Heart left ventricle (tissue), 16 donors: ENCODE data around the gene CCM2L. TPM values are rescaled to one million over a fixed set of nuclear protein-coding genes. Genes with fewer than 3 reads are reported as not detected.
"Not testable (repeated sequence)": the region's sequence is repeated elsewhere in the genome, so short reads cannot be mapped to it uniquely, and the experiment has no call there.

Source experiments
- ATAC-seq, 4 donors: fragments of 200-7000 bp; cut with Tn5 transposase; one replicate each; pipeline ENCODE4 v1.9.1; 2020 to 2022; ENCODE audit warnings: moderate library complexity in 4 of 4, mild to moderate bottlenecking in 3 of 4, moderate number of reproducible peaks in 1 of 4
- DNase-seq, 5 donors: peaks; one replicate each; pipeline ENCODE4 v3.0.0-alpha.2; 2020
- H3K27ac ChIP-seq, 12 donors: fragments of 200-600 bp; sonication (generic) in 4 of 12; one replicate each; pipeline versions ENCODE4 v1.5.0 to v1.8.0; 2016 to 2022; ENCODE audit warnings: mild to moderate bottlenecking in 2 of 12
- H3K27me3 ChIP-seq, 9 donors: fragments of 200-600 bp; sonication (generic) in 2 of 9; one replicate each; pipeline versions ENCODE4 v1.5.1 to v1.8.0; 2016 to 2022; ENCODE audit warnings: mild to moderate bottlenecking in 3 of 9
- H3K36me3 ChIP-seq, 9 donors: fragments of 200-600 bp; sonication (generic) in 2 of 9; one replicate each; pipeline versions ENCODE4 v1.5.0 to v1.8.0; 2018 to 2022; ENCODE audit warnings: mild to moderate bottlenecking in 2 of 9
- H3K4me1 ChIP-seq, 12 donors: fragments of 200-600 bp; sonication (generic) in 4 of 12; one replicate each; pipeline versions ENCODE4 v1.5.0 to v1.8.0; 2016 to 2022; ENCODE audit warnings: mild to moderate bottlenecking in 3 of 12
- H3K4me3 ChIP-seq, 12 donors: fragments of 200-600 bp; sonication (generic) in 4 of 12; one replicate each; pipeline versions ENCODE4 v1.5.0 to v1.8.0; 2017 to 2022; ENCODE audit warnings: mild to moderate bottlenecking in 9 of 12, moderate library complexity in 4 of 12
- H3K9me3 ChIP-seq, 12 donors: fragments of 200-600 bp; sonication (generic) in 4 of 12; one replicate each; pipeline versions ENCODE4 v1.5.0 to v1.8.0; 2016 to 2022; ENCODE audit warnings: mild to moderate bottlenecking in 1 of 12
- POLR2A ChIP-seq, 2 donors: fragments of 450-650 bp; IDR thresholded peaks; one replicate each; pipeline ENCODE4 v1.6.1; 2017; ENCODE audit warnings: antibody characterized with exemption in 2 of 2, mild to moderate bottlenecking in 2 of 2, moderate library complexity in 2 of 2
- WGBS, 4 donors: extraction: QIAGEN DNeasy Blood & Tissue Kit in 2 of 4; methylation state at CpG; one replicate each; pipeline versions ENCODE4 v1.1.5 to v1.1.7; 2013 to 2018; 5-methylcytosine and 5-hydroxymethylcytosine counted together
- intact Hi-C, 10 donors: fragments of 100-400 bp; cut with DNase I; formaldehyde crosslinking; loops; one replicate each; pipeline versions ENCODE4 v1.11.1 to v1.14.2; 2022
- polyA plus RNA-seq, 2 donors: library from polyadenylated mRNA; stranded (reverse); fragments of 200-250 nt; gene quantifications; one replicate each; pipeline ENCODE4 v1.2.3, GENCODE V29; 2013
- total RNA-seq, 9 donors: library from RNA; depleted of rRNA in 2 of 9; stranded (reverse); fragments of >200 nt in 2 of 9; fragmentation: NEBNext Ultra II Directional in 3 of 9; extraction: Animal tissue kit (Norgen Biotek cat#: 25700) in 3 of 9; gene quantifications; one replicate each; pipeline versions ENCODE4 v1.1.0 to v1.2.4, GENCODE V29; 2016 to 2023
- TF ChIP-seq, protein P1 (sequence below), 12 donors: fragments of 200-600 bp; sonication (generic) in 4 of 12; IDR thresholded peaks; one replicate each; pipeline versions ENCODE4 v1.5.0 to v1.8.0; 2018 to 2022; ENCODE audit warnings: antibody characterized with exemption in 12 of 12, mild to moderate bottlenecking in 5 of 12
- donor health status: ischemic (EF 13 %, LVEDD 7.1; RV severe dilation, severe dysfunction).
- donor health status: healthy with polysubstance abuse.
- donor health status: DM: no; HTN: yes; CAD: no.
- donor health status: DM: no; HTN: no; CAD: no.
- donor health status: ischemic (EF 25% LVEDD 6.9; RV normal size, moderate dysfunction).
- donor health status: ischemic (EF 25% LVEDD 5.7; RV mildly dilated, moderate dysfunction).
- donor health status: healthy.
- donor health status: DM: yes; HTN: yes; CAD: no.
- donor health status: ischemic (EF 35%, LVEDD 5.7; RV mildly dilated, moderate dysfunction).
- donor health status: nonischemic (EF 11% LVEDD 7.7; RV severe dilation, severe dysfunction).
- donor health status: DM: yes; HTN: yes; CAD: no.
- donor health status: PGD.
- donor health status: ischemic (EF 29% LVEDD 5.4; RV normal size, mild dysfunction).
- donor health status: nonischemic (EF 23%, LVEDD 6.1; RV moderate dilation, normal function).

Gene CCM2L
- total and polyA plus RNA-seq, 11 donors = 3.4 to 14.8 (median 9.6) TPM

DNA sequence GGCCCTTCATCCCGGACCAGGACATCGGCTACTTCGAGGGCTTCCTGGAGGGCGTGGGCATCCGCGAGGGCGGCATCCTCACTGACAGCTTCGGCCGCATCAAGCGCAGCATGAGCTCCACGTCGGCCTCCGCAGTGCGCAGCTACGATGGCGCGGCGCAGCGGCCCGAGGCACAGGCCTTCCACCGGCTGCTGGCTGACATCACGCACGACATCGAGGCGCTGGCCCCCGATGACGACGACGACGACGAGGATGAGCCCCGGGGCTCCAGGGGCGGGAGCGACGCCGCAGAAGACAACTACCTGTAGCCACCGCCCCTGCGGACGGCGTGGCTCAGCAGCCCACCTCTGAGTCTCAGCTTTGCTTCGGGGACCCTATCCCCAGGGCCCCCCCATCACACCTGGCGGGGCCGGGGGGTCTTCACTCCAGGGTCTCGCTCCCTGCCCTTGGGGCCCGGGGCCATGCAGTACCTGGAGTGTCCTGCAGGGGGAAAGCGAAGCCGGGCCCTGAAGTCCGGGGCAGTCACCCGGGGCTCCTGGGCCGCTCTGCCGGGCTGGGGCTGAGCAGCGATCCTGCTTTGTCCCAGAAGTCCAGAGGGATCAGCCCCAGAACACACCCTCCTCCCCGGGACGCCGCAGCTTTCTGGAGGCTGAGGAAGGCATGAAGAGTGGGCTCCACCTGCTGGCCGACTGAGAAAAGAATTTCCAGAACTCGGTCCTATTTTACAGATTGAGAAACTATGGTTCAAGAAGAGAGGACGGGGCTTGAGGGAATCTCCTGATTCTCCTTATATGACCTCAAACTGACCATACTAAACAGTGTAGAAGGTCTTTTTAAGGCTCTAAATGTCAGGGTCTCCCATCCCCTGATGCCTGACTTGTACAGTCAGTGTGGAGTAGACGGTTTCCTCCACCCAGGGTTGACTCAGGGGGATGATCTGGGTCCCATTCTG is 21.0 kb downstream of the CCM2L start:
- H3K27me3 ChIP-seq = peaks cover 0 to 28% (median 4%) of the 10 kb centered on the region in 9 donors
- H3K4me1 ChIP-seq = peaks cover 3 to 50% (median 8%) of the 10 kb centered on the region in 12 donors
- ATAC-seq (peak; percentile 72 to 90 (median 82)), DNase-seq (peak; percentile 78 to 88 (median 84))
- H3K27ac ChIP-seq = no peak overlapping the region
- H3K4me3 ChIP-seq = peak overlapping the region in 11 of 12 donors; percentile 2 to 42 (median 32)
- TF ChIP-seq POLR2A (IDR thresholded peaks at IDR 0.05) = no peak
- TF ChIP-seq, protein P1, sequence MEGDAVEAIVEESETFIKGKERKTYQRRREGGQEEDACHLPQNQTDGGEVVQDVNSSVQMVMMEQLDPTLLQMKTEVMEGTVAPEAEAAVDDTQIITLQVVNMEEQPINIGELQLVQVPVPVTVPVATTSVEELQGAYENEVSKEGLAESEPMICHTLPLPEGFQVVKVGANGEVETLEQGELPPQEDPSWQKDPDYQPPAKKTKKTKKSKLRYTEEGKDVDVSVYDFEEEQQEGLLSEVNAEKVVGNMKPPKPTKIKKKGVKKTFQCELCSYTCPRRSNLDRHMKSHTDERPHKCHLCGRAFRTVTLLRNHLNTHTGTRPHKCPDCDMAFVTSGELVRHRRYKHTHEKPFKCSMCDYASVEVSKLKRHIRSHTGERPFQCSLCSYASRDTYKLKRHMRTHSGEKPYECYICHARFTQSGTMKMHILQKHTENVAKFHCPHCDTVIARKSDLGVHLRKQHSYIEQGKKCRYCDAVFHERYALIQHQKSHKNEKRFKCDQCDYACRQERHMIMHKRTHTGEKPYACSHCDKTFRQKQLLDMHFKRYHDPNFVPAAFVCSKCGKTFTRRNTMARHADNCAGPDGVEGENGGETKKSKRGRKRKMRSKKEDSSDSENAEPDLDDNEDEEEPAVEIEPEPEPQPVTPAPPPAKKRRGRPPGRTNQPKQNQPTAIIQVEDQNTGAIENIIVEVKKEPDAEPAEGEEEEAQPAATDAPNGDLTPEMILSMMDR (IDR thresholded peaks at IDR 0.05) = peak; percentile 82 to 97 (median 90)
- peaks cover 0 to 23% (median 5%) of the 10 kb centered on the region in 9 donors for H3K36me3 ChIP-seq
- H3K9me3 ChIP-seq = no peaks in the 10 kb centered on the region
- intact Hi-C loops = loop anchor here (1.0 to 10.0 kb wide), 12 partner anchors 61 to 624 kb away; partner anchors contain the start of gene PDRG1 (in 8 of the 10)
- 26 to 31% (median 27%) methylated on average over 37 to 59 of the region's 59 CpGs for WGBS, 4 donors

DNA sequence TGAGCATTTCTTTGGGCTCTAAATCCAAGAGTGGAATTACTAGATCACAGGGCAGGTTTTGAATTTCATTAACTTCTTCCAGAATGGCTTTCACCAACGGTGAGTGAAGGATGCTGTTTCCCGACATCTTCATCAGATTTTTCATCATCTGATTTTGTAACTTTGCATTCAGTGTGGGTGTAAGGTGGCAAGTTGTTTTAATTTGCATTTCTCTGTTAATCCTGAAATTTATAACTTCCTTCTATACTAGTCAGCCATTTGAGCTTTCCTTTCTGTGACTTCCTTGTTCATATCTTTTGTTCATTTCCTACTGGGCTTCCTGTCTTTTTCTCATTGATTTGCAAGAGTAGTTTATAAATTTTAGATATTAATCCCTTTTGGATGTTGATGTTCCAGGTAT is 23.1 kb downstream of the CCM2L start:
- peak overlapping the region in 1 of 12 donors; percentile 44 for H3K27ac ChIP-seq
- H3K4me3 ChIP-seq = no peak overlapping the region
- WGBS, 4 donors = 71 to 83% (median 77%) methylated on average over 2 of the region's 2 CpGs
- H3K36me3 ChIP-seq = peaks cover 0 to 13% (median 2%) of the 10 kb centered on the region in 9 donors
- ATAC-seq = no peak
- peaks cover 0 to 4% (median 0%) of the 10 kb centered on the region in 12 donors for H3K9me3 ChIP-seq
- TF ChIP-seq, protein P1 (IDR thresholded peaks at IDR 0.05) = no peak
- TF ChIP-seq POLR2A (IDR thresholded peaks at IDR 0.05) = no peak
- peaks cover 0 to 28% (median 4%) of the 10 kb centered on the region in 9 donors for H3K27me3 ChIP-seq
- H3K4me1 ChIP-seq = peaks cover 3 to 60% (median 8%) of the 10 kb centered on the region in 12 donors
- DNase-seq = no peak
- intact Hi-C loops = loop anchor here (2.0 to 10.0 kb wide), 10 partner anchors 59 to 621 kb away; partner anchors contain the start of gene PDRG1 (in 7 of the 10)

DNA sequence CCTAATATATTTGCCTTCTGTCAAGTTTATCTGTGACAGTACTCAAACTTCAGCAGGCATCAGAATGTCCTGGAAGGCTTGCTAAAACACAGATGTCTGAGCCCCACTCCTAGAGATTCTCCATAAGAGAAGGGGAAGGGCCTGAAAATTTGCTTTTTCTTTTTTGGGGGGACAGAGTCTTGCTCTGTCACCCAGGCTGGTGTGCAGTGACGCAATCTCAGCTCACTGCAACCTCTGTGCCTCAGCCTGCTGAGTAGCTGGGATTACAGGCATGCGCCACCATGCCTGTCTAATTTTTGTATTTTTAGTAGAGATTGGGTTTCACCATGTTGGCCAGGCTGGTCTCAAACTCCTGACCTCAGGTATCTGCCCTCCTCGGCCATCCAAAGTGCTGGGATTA is 23.5 kb downstream of the CCM2L start:
- peaks cover 3 to 61% (median 8%) of the 10 kb centered on the region in 12 donors for H3K4me1 ChIP-seq
- not testable (repeated sequence) for ATAC-seq, DNase-seq, H3K4me3 ChIP-seq, H3K36me3 ChIP-seq, H3K9me3 ChIP-seq
- peaks cover 0 to 28% (median 4%) of the 10 kb centered on the region in 9 donors for H3K27me3 ChIP-seq
- peak overlapping the region in 1 of 12 donors; percentile 44 for H3K27ac ChIP-seq
- WGBS, 4 donors = 86 to 96% (median 87%) methylated on average over 3 of the region's 3 CpGs
- intact Hi-C loops = loop anchor here (2.0 to 10.0 kb wide), 10 partner anchors 59 to 621 kb away; partner anchors contain the start of gene PDRG1 (in 7 of the 10)

DNA sequence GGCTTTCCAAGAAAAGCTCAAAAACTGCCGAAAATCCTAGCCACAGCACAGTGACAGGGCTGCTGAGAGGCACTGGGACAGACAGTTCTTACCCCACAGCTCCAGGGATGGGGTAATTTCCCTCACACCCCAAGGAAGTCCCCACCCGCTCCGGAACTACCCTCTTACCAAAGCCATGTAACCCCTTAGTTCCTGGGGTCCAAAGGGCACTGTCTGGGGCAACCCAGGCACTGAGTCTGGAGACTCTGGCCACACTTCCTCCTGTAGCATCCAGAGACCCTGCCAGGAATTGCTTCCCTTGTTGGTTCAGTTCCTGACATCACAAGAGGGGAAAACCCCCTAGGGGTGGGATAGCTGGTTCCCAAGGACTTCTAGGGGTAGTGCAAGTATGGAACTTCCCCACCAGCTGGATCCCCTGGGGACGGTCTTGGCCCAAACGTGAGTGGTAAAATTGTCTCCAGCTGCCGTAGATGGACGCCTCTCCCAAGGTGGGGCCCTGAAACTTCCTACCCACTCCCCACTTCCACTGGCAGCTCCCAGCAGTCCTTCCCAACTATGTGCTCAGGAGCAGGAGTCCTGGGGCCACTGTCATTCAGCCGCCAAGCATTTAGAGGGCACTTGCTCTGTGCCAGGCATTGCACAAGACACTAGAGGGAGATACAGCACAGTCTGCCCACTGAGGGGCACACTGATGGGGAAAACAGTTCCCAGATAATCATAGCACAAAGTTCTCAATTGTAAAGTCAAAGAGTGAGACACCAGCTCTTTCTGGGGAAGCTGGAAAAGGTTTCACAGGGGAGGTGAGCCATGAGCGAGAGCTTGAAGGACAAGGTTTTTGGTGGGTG is 24.6 kb downstream of the CCM2L start:
- ATAC-seq (peak in 3 of 4 donors; percentile 55 to 73 (median 69)), DNase-seq (peak in 1 of 5 donors; percentile 40)
- peaks cover 3 to 72% (median 8%) of the 10 kb centered on the region in 12 donors for H3K4me1 ChIP-seq
- 44 to 54% (median 46%) methylated on average over 9 of the region's 9 CpGs for WGBS, 4 donors
- peaks cover 0 to 6% (median 0%) of the 10 kb centered on the region in 12 donors for H3K9me3 ChIP-seq
- intact Hi-C loops = loop anchor here (5.0 to 10.0 kb wide), 8 partner anchors 57 to 620 kb away; partner anchors contain the start of gene PDRG1 (in 7 of the 10)
- no peak overlapping the region for H3K4me3 ChIP-seq
- H3K27ac ChIP-seq = peak overlapping the region in 1 of 12 donors; percentile 44
- TF ChIP-seq POLR2A (IDR thresholded peaks at IDR 0.05) = no peak
- TF ChIP-seq, protein P1 (IDR thresholded peaks at IDR 0.05) = peak in 7 of 12 donors; percentile 6 to 37 (median 17)
- peaks cover 0 to 5% (median 0%) of the 10 kb centered on the region in 9 donors for H3K36me3 ChIP-seq
- H3K27me3 ChIP-seq = peaks cover 0 to 28% (median 5%) of the 10 kb centered on the region in 9 donors
